ENCODE measurements around the gene MAPKAP1.

The MAPKAP1 gene

GRCh38 chr9:125564631-125565030, 142.4 kb downstream of the MAPKAP1 start:
- no peak for DNase-seq (ENCODE audit: low read depth in 3 of 3)

- DNase-seq (ENCODE audit: low read depth in 3 of 3) = no peak
Measured at GRCh38 chr9:125561509-125562148, 145.4 kb downstream of the MAPKAP1 start.

GRCh38 chr9:125559894-125560293, 147.1 kb downstream of the MAPKAP1 start:
- DNase-seq (ENCODE audit: low read depth in 3 of 3) = no peak

GRCh38 chr9:125559194-125559593, 147.8 kb downstream of the MAPKAP1 start:
- DNase-seq (ENCODE audit: low read depth in 3 of 3) = no peak

GRCh38 chr9:125558453-125559092, 148.4 kb downstream of the MAPKAP1 start:
- DNase-seq (ENCODE audit: low read depth in 3 of 3) = peak; percentile 15 to 32 (median 31)

- DNase-seq (ENCODE audit: low read depth in 3 of 3) = no peak
Measured at GRCh38 chr9:125556046-125556721, 150.8 kb downstream of the MAPKAP1 start.

GRCh38 chr9:125554726-125555125, 152.3 kb downstream of the MAPKAP1 start:
- no peak for DNase-seq (ENCODE audit: low read depth in 3 of 3)

- no peak for DNase-seq (ENCODE audit: low read depth in 3 of 3)
Measured at GRCh38 chr9:125551781-125552180, 155.2 kb downstream of the MAPKAP1 start.

GRCh38 chr9:125549891-125550885, 156.8 kb downstream of the MAPKAP1 start:
- no peak for DNase-seq (ENCODE audit: low read depth in 3 of 3)

- DNase-seq (ENCODE audit: low read depth in 3 of 3) = no peak
Measured at GRCh38 chr9:125549465-125549871, 157.5 kb downstream of the MAPKAP1 start.

GRCh38 chr9:125549039-125549438, 158.0 kb downstream of the MAPKAP1 start:
- no peak for DNase-seq (ENCODE audit: low read depth in 3 of 3)

GRCh38 chr9:125548141-125548540, 158.9 kb downstream of the MAPKAP1 start:
- DNase-seq (ENCODE audit: low read depth in 3 of 3) = no peak

- DNase-seq (ENCODE audit: low read depth in 3 of 3) = no peak
Measured at GRCh38 chr9:125547368-125547767, 159.6 kb downstream of the MAPKAP1 start.

- no peak for DNase-seq (ENCODE audit: low read depth in 3 of 3)
Measured at GRCh38 chr9:125545845-125546244, 161.2 kb downstream of the MAPKAP1 start.

- DNase-seq (ENCODE audit: low read depth in 3 of 3) = no peak
Measured at GRCh38 chr9:125544988-125545651, 161.9 kb downstream of the MAPKAP1 start.

- DNase-seq (ENCODE audit: low read depth in 3 of 3) = no peak
Measured at GRCh38 chr9:125544484-125544883, 162.5 kb downstream of the MAPKAP1 start.

- DNase-seq (ENCODE audit: low read depth in 3 of 3) = no peak
Measured at GRCh38 chr9:125541840-125542243, 165.2 kb downstream of the MAPKAP1 start.

GRCh38 chr9:125540497-125540896, 166.5 kb downstream of the MAPKAP1 start:
- DNase-seq (ENCODE audit: low read depth in 3 of 3) = no peak

- no peak for DNase-seq (ENCODE audit: low read depth in 3 of 3)
Measured at GRCh38 chr9:125538092-125538473, 168.9 kb downstream of the MAPKAP1 start.

GRCh38 chr9:125537442-125538091, 169.4 kb downstream of the MAPKAP1 start:
- no peak for DNase-seq (ENCODE audit: low read depth in 3 of 3)

- DNase-seq (ENCODE audit: low read depth in 3 of 3) = no peak
Measured at GRCh38 chr9:125536776-125537175, 170.2 kb downstream of the MAPKAP1 start.

All from stimulated activated CD4-positive, alpha-beta T cell treated with anti-CD3 and anti-CD28 coated beads, TNF-alpha, amount 100 ng/mL, for 24 hours (primary cell).